ENCODE results near the gene RGL1. TPM values are rescaled to one million over a fixed set of nuclear protein-coding genes. Genes with fewer than 3 reads are reported as not detected.

Gene RGL1
- total and polyA plus RNA-seq, 2 donors (not counting 1 experiment from before 2014, with no cell fraction given) = 16.2 to 21.4 TPM

- H4K20me1 ChIP-seq (ENCODE audit: control insufficient read depth, extremely low read depth, insufficient read depth, low read length) = no peaks in the 10 kb centered on the region
- no peak for DNase-seq (ENCODE audit: low read depth in 2 of 2)
- no peak overlapping the region for H3K9ac ChIP-seq (ENCODE audit: insufficient read depth, low read length)
- H3K36me3 ChIP-seq (ENCODE audit: control insufficient read depth, insufficient read depth, low read length) = no peaks in the 10 kb centered on the region
- no peak for TF ChIP-seq CTCF (conservative IDR thresholded peaks at IDR 0.05 in 1 of 2, IDR thresholded peaks at IDR 0.05 in 1 of 2; ENCODE audit: low read depth in 1 of 2, low read length in 2 of 2)
- no peak overlapping the region for H3K27ac ChIP-seq (ENCODE audit: insufficient read depth, low read length)
- no peak overlapping the region for H3K4me3 ChIP-seq (replicated peaks in 1 of 4; ENCODE audit: control extremely low read depth in 1 of 4, insufficient read depth in 1 of 4, low read depth in 3 of 4, low read length in 4 of 4)
- peaks cover 12% of the 10 kb centered on the region for H3K4me1 ChIP-seq (ENCODE audit: control insufficient read depth, extremely low read depth, insufficient read depth, low read length)
- no peak overlapping the region for H3K4me2 ChIP-seq (ENCODE audit: extremely low read depth, insufficient read depth, low read length)
- no peak overlapping the region for H2AFZ ChIP-seq (ENCODE audit: low read length)
- H3K27me3 ChIP-seq (ENCODE audit: control insufficient read depth, insufficient read depth, low read length) = no peaks in the 10 kb centered on the region
- no peaks in the 10 kb centered on the region for H3K9me3 ChIP-seq (ENCODE audit: control insufficient read depth, insufficient read depth, low read depth, low read length)
- H3K79me2 ChIP-seq (ENCODE audit: control insufficient read depth, insufficient read depth, low read length) = no peaks in the 10 kb centered on the region
Measured at GRCh38 chr1:183884526-183884925, 79.6 kb downstream of the RGL1 start.

GRCh38 chr1:183885142-183885735 is 80.3 kb downstream of the RGL1 start:
- Histone ChIP-seq H3K9ac (ENCODE audit: insufficient read depth, low read length) (no peak overlapping the region), H3K4me1 (ENCODE audit: control insufficient read depth, extremely low read depth, insufficient read depth, low read length) (peaks cover 12% of the 10 kb centered on the region), H2AFZ (ENCODE audit: low read length) (no peak overlapping the region), H3K36me3 (ENCODE audit: control insufficient read depth, insufficient read depth, low read length) (no peaks in the 10 kb centered on the region), H3K9me3 (ENCODE audit: control insufficient read depth, insufficient read depth, low read depth, low read length) (no peaks in the 10 kb centered on the region), H4K20me1 (ENCODE audit: control insufficient read depth, extremely low read depth, insufficient read depth, low read length) (no peaks in the 10 kb centered on the region), H3K79me2 (ENCODE audit: control insufficient read depth, insufficient read depth, low read length) (no peaks in the 10 kb centered on the region), H3K27ac (ENCODE audit: insufficient read depth, low read length) (no peak overlapping the region), H3K4me2 (ENCODE audit: extremely low read depth, insufficient read depth, low read length) (no peak overlapping the region), H3K27me3 (ENCODE audit: control insufficient read depth, insufficient read depth, low read length) (no peaks in the 10 kb centered on the region), H3K4me3 (replicated peaks in 1 of 4; ENCODE audit: control extremely low read depth in 1 of 4, insufficient read depth in 1 of 4, low read depth in 3 of 4, low read length in 4 of 4) (no peak overlapping the region)
- DNase-seq (ENCODE audit: low read depth in 2 of 2) = peak in 1 of 2 donors; percentile 39
- no peak for TF ChIP-seq EZH2 (IDR thresholded peaks at IDR 0.05; ENCODE audit: low read length, missing control alignments)
- no peak for TF ChIP-seq CTCF (conservative IDR thresholded peaks at IDR 0.05 in 1 of 2, IDR thresholded peaks at IDR 0.05 in 1 of 2; ENCODE audit: low read depth in 1 of 2, low read length in 2 of 2)

- DNase-seq (ENCODE audit: low read depth in 2 of 2) = no peak
- Histone ChIP-seq H3K79me2 (ENCODE audit: control insufficient read depth, insufficient read depth, low read length) (no peaks in the 10 kb centered on the region), H3K4me2 (ENCODE audit: extremely low read depth, insufficient read depth, low read length) (no peak overlapping the region), H2AFZ (ENCODE audit: low read length) (no peak overlapping the region), H3K36me3 (ENCODE audit: control insufficient read depth, insufficient read depth, low read length) (no peaks in the 10 kb centered on the region), H3K9ac (ENCODE audit: insufficient read depth, low read length) (no peak overlapping the region), H3K4me1 (ENCODE audit: control insufficient read depth, extremely low read depth, insufficient read depth, low read length) (peaks cover 12% of the 10 kb centered on the region), H3K27ac (ENCODE audit: insufficient read depth, low read length) (no peak overlapping the region), H3K4me3 (replicated peaks in 1 of 4; ENCODE audit: control extremely low read depth in 1 of 4, insufficient read depth in 1 of 4, low read depth in 3 of 4, low read length in 4 of 4) (no peak overlapping the region), H4K20me1 (ENCODE audit: control insufficient read depth, extremely low read depth, insufficient read depth, low read length) (no peaks in the 10 kb centered on the region), H3K9me3 (ENCODE audit: control insufficient read depth, insufficient read depth, low read depth, low read length) (no peaks in the 10 kb centered on the region), H3K27me3 (ENCODE audit: control insufficient read depth, insufficient read depth, low read length) (no peaks in the 10 kb centered on the region)
- no peak for TF ChIP-seq CTCF (conservative IDR thresholded peaks at IDR 0.05 in 1 of 2, IDR thresholded peaks at IDR 0.05 in 1 of 2; ENCODE audit: low read depth in 1 of 2, low read length in 2 of 2)
- no peak for TF ChIP-seq EZH2 (IDR thresholded peaks at IDR 0.05; ENCODE audit: low read length, missing control alignments)
Measured at GRCh38 chr1:183886083-183886828, 81.3 kb downstream of the RGL1 start.
